Sigmoid colon (tissue), 7 donors: ENCODE measurements around the gene ERMAP. TPM values are rescaled to one million over a fixed set of nuclear protein-coding genes. Genes with fewer than 3 reads are reported as not detected.

ENCODE experiments used
- DNase-seq: peaks from one replicate; pipeline ENCODE4 v3.0.0-alpha.2; 2019
- H3K27ac ChIP-seq, 4 donors: fragments of 200-600 bp; sonication (generic); one replicate each; pipeline ENCODE4 v1.5.1; 2016 to 2019; ENCODE audit warnings: mild to moderate bottlenecking in 1 of 4
- H3K27me3 ChIP-seq, 3 donors: fragments of 200-600 bp; sonication (generic); one replicate each; pipeline ENCODE4 v1.5.1; 2019; ENCODE audit warnings: mild to moderate bottlenecking in 1 of 3
- H3K36me3 ChIP-seq, 4 donors: fragments of 200-600 bp; sonication (generic); one replicate each; pipeline ENCODE4 v1.5.1; 2016 to 2019
- H3K4me1 ChIP-seq, 4 donors: fragments of 200-600 bp; sonication (generic); one replicate each; pipeline ENCODE4 v1.5.1; 2017 to 2019
- H3K4me3 ChIP-seq, 4 donors: fragments of 200-600 bp; sonication (generic); one replicate each; pipeline ENCODE4 v1.5.1; 2017 to 2019; ENCODE audit warnings: mild to moderate bottlenecking in 2 of 4, moderate library complexity in 1 of 4
- H3K9me3 ChIP-seq, 4 donors: fragments of 200-600 bp in 3 of 4; sonication (generic) in 3 of 4; one replicate each; pipeline versions ENCODE4 v1.5.1 to v1.6.1; 2013 to 2019
- EP300 ChIP-seq, 4 donors: sonication (generic); formaldehyde crosslinking; IDR thresholded peaks; one replicate each; pipeline ENCODE4 v1.6.1; 2017; ENCODE audit warnings: antibody characterized with exemption in 4 of 4
- POLR2A ChIP-seq, 2 donors: fragments of 450-650 bp; IDR thresholded peaks; one replicate each; pipeline ENCODE4 v1.6.1; 2016; ENCODE audit warnings: antibody characterized with exemption in 2 of 2, mild to moderate bottlenecking in 2 of 2, moderate library complexity in 2 of 2
- POLR2AphosphoS5 ChIP-seq, 4 donors: sonication (generic); formaldehyde crosslinking; IDR thresholded peaks; one replicate each; pipeline ENCODE4 v1.6.1; 2017; ENCODE audit warnings: antibody characterized with exemption in 4 of 4
- WGBS, 2 donors: extraction: QIAGEN DNeasy Blood & Tissue Kit; methylation state at CpG; one replicate each; pipeline ENCODE4 v1.1.7; 2013; 5-methylcytosine and 5-hydroxymethylcytosine counted together
- intact Hi-C: fragments of 100-400 bp; cut with DNase I; formaldehyde crosslinking; loops from one replicate; pipeline ENCODE4 v1.15.1; 2023
- polyA plus RNA-seq, 3 donors: library from polyadenylated mRNA; stranded (reverse); fragments of 200-250 nt; gene quantifications; one replicate each; pipeline ENCODE4 v1.2.3, GENCODE V29; 2013
- total RNA-seq, 4 donors: library from RNA; depleted of rRNA; stranded (reverse); fragments of >200 nt; gene quantifications; one replicate each; pipeline ENCODE4 v1.1.0, GENCODE V29; 2016
- TF ChIP-seq, protein P1 (sequence below), 4 experiments: fragments of 450-650 bp in 3 of 4; fragments of 200-600 bp in 1 of 4; IDR thresholded peaks; one replicate each; pipeline ENCODE4 v1.5.1; 2016 to 2019; ENCODE audit warnings: antibody characterized with exemption in 4 of 4, mild to moderate bottlenecking in 3 of 4, moderate library complexity in 2 of 4
- donor health status: healthy with polysubstance abuse.
- donor health status: Bipolar disorder and iron deficiency.
- donor health status: healthy.

The ERMAP gene
- total and polyA plus RNA-seq, 7 donors: 3.5 to 18.6 (median 9.5) TPM

DNA sequence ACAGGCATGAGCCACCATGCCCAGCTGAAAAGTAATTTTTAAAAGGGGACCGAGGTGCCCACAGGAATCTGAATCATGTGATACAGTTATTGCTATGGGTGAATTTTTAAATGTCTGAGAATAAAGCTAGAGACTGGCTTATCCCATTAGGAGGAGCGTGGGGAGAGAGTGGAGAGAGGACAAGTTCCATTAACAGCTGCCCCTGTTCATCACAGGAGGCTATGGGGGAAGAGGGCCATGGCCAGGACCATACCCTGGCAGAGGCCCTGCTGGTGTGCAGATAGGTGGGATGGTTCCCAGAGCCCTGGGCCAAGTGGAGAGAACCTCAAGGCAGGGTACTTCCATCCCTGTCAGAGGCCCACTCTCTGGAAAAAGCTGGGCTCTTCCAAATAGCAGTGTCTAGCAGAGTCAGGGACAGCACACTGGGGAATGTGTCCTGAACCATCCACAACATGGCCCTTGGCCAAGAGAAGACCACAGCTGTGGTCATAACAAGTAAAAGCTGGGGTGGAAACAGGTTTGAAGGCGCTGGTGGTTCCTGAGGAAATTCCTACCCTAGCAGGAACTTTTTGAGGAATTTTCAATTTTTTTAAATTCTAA, 15.8 kb downstream of the ERMAP start:
- DNase-seq: no peak
- no peak overlapping the region for H3K4me3 ChIP-seq

DNA sequence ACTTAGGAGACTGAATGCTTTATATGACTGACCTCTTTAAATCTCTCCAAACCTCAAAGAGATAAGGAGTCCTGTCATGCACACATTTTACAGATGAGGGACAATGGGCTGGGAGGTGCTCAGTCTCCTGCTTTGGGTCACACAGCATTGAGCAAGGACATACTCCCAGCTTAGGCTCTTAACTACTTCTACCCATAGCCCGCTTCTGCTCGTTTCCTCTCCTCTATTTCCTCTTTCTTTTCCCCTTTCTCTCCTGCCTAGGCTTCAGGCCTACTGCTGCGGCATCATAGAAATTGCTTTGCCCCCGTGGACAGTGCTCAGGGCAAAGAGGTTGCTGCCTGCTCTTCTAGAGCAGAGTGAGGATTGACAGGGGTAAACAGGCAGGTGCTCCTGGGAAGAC, 17.1 kb downstream of the ERMAP start:
- Histone ChIP-seq H3K27ac (no peak overlapping the region), H3K36me3 (peaks cover 0 to 9% (median under 1%) of the 10 kb centered on the region in 4 donors), H3K4me1 (no peaks in the 10 kb centered on the region), H3K4me3 (no peak overlapping the region), H3K27me3 (no peaks in the 10 kb centered on the region), H3K9me3 (no peaks in the 10 kb centered on the region)
- intact Hi-C loops: no loop called here
- no peak for DNase-seq
- WGBS, 2 donors: 82 to 91% methylated on average over 4 of the region's 4 CpGs
- TF ChIP-seq POLR2A (IDR thresholded peaks at IDR 0.05): no peak
- TF ChIP-seq EP300 (IDR thresholded peaks at IDR 0.05): no peak
- TF ChIP-seq, protein P1, sequence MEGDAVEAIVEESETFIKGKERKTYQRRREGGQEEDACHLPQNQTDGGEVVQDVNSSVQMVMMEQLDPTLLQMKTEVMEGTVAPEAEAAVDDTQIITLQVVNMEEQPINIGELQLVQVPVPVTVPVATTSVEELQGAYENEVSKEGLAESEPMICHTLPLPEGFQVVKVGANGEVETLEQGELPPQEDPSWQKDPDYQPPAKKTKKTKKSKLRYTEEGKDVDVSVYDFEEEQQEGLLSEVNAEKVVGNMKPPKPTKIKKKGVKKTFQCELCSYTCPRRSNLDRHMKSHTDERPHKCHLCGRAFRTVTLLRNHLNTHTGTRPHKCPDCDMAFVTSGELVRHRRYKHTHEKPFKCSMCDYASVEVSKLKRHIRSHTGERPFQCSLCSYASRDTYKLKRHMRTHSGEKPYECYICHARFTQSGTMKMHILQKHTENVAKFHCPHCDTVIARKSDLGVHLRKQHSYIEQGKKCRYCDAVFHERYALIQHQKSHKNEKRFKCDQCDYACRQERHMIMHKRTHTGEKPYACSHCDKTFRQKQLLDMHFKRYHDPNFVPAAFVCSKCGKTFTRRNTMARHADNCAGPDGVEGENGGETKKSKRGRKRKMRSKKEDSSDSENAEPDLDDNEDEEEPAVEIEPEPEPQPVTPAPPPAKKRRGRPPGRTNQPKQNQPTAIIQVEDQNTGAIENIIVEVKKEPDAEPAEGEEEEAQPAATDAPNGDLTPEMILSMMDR (IDR thresholded peaks at IDR 0.05): no peak
- no peak for TF ChIP-seq POLR2AphosphoS5 (IDR thresholded peaks at IDR 0.05)

More for the DNA sequence above, 15.8 kb downstream of the ERMAP start:
- Histone ChIP-seq H3K36me3 (peaks cover 0 to 9% (median 2%) of the 10 kb centered on the region in 4 donors), H3K27ac (no peak overlapping the region), H3K27me3 (no peaks in the 10 kb centered on the region), H3K4me1 (no peaks in the 10 kb centered on the region), H3K9me3 (no peaks in the 10 kb centered on the region)
- 95 to 98% methylated on average over 3 of the region's 3 CpGs for WGBS, 2 donors
- intact Hi-C loops: no loop called here
- no peak for TF ChIP-seq POLR2A (IDR thresholded peaks at IDR 0.05)
- no peak for TF ChIP-seq POLR2AphosphoS5 (IDR thresholded peaks at IDR 0.05)
- TF ChIP-seq, protein P1 (IDR thresholded peaks at IDR 0.05): no peak
- no peak for TF ChIP-seq EP300 (IDR thresholded peaks at IDR 0.05)

DNA sequence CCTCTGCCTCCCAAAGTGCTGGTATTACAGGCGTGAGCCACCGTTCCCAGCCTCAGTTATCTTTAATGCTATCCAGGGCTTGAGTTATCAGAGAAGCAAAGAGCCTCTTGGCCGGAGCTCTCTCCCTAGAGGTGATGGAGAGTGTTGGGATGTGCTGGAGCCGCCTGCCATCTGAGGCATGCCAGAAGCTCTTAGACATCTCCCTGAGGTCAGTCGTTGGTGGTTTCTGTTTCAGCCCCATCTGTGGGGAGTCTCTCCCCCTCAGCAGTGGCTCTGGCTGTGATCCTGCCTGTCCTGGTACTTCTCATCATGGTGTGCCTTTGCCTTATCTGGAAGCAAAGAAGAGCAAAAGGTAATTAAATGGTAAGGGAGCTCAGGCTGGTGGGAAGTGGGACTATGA, 17.9 kb downstream of the ERMAP start:
- Histone ChIP-seq H3K27ac (peak overlapping the region in 1 of 4 donors; percentile 1), H3K27me3 (no peaks in the 10 kb centered on the region), H3K36me3 (peaks cover 0 to 9% (median 0%) of the 10 kb centered on the region in 4 donors), H3K9me3 (no peaks in the 10 kb centered on the region), H3K4me1 (no peaks in the 10 kb centered on the region), H3K4me3 (no peak overlapping the region)
- no peak for DNase-seq
- TF ChIP-seq POLR2A (IDR thresholded peaks at IDR 0.05): no peak
- no peak for TF ChIP-seq POLR2AphosphoS5 (IDR thresholded peaks at IDR 0.05)
- 89 to 96% methylated on average over 5 of the region's 5 CpGs for WGBS, 2 donors
- intact Hi-C loops: no loop called here

DNA sequence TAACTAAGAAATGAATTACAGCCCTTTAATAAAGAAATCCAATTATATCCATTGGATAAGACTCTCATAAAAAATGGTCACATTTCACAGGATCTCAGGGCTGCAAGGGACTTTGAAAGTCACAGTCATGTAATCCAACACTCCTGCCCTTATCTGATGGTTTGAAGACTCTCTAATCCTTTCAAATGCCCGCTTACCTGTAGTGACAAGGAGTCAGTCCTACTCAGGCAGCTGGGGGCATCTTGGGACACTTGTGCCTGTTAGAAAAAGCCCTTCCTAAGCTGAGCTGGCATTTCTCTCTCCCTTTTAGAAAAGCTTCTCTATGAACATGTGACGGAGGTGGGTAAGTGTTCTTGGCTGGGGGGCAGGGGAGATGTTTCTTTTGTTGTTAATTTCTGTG, 18.5 kb downstream of the ERMAP start:
- WGBS, 2 donors: 98% methylated on average over 2 of the region's 2 CpGs
- Histone ChIP-seq H3K4me3 (no peak overlapping the region), H3K9me3 (no peaks in the 10 kb centered on the region), H3K36me3 (peaks cover 0 to 6% (median 0%) of the 10 kb centered on the region in 4 donors), H3K4me1 (no peaks in the 10 kb centered on the region), H3K27me3 (no peaks in the 10 kb centered on the region), H3K27ac (peak overlapping the region in 1 of 4 donors; percentile 1)
- intact Hi-C loops: no loop called here
- TF ChIP-seq EP300 (IDR thresholded peaks at IDR 0.05): no peak
- TF ChIP-seq POLR2A (IDR thresholded peaks at IDR 0.05): no peak
- no peak for TF ChIP-seq POLR2AphosphoS5 (IDR thresholded peaks at IDR 0.05)
- TF ChIP-seq, protein P1 (IDR thresholded peaks at IDR 0.05): no peak
- no peak for DNase-seq

DNA sequence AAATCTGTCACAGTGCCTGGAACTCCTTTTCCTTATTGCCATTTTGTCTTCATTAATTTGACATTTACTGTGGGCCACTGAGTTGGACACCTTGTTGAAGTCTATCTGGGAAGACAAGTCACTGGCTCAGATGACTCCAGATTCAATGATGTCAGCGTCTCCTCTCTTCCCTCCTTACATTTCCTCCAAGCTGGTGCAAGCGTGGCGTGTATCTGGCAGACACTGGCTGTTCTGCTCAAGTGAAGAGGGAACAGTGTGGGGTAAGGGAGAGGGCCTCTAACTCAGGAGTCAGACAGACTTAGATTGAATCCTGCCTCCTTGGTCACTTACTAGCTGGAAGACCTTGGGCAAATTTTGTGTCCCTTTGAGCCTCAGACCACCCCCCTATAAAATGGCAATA, 20.8 kb downstream of the ERMAP start:
- intact Hi-C loops: no loop called here
- no peaks in the 10 kb centered on the region for H3K9me3 ChIP-seq

More for the DNA sequence above, 20.8 kb downstream of the ERMAP start:
- H3K27me3 ChIP-seq: no peaks in the 10 kb centered on the region
- no peak overlapping the region for H3K27ac ChIP-seq
- peaks cover 0 to 3% (median 0%) of the 10 kb centered on the region in 4 donors for H3K36me3 ChIP-seq
- no peak overlapping the region for H3K4me3 ChIP-seq
- TF ChIP-seq, protein P1 (IDR thresholded peaks at IDR 0.05): no peak
- TF ChIP-seq EP300 (IDR thresholded peaks at IDR 0.05) (no peak), POLR2A (IDR thresholded peaks at IDR 0.05) (no peak), POLR2AphosphoS5 (IDR thresholded peaks at IDR 0.05) (no peak)
- no peak for DNase-seq
- WGBS, 2 donors: 47 to 71% methylated on average over 3 of the region's 3 CpGs
- no peaks in the 10 kb centered on the region for H3K4me1 ChIP-seq
